Measurements from ENCODE around the gene EPHB1.

Gene EPHB1

GRCh38 chr3:134833453-134834163 lies 38.5 kb downstream of the EPHB1 start:
- DNase-seq: no peak
- peak overlapping the region; percentile 4 for H3K27ac Mint-ChIP-seq
- no peaks in the 10 kb centered on the region for H3K36me3 Mint-ChIP-seq
- peaks cover 9 to 36% of the 10 kb centered on the region in 2 donors for H3K27me3 Mint-ChIP-seq
- peaks cover 2 to 8% of the 10 kb centered on the region in 2 donors for H3K4me1 Mint-ChIP-seq
- H3K9me3 Mint-ChIP-seq: peaks cover 0 to 4% of the 10 kb centered on the region in 2 donors
- peak in 1 of 2 donors; percentile 41 for ATAC-seq (replicated peaks)
- H3K4me3 Mint-ChIP-seq: no peak overlapping the region

DNA sequence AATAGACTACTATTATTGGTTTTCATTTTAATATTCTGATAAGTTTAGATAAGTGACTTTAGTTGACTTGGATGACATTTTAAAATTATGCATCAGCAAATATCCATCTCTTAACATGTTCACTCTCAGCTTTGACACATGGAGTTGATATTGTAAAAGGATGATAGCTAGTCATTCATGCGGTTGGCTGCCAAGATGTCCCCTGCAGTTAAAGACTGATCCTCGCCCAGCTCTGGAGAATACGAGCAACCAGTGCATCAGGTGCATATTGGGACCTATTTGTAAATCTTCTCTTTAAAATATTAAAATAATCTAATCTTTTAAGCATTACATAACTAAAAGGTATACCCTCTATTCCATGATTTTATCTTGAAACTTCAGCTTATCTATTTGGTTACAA lies 41.9 kb downstream of the EPHB1 start:
- peaks cover 4 to 8% of the 10 kb centered on the region in 2 donors for H3K9me3 Mint-ChIP-seq
- no peak overlapping the region for H3K4me3 Mint-ChIP-seq
- H3K4me1 Mint-ChIP-seq: peaks cover 5 to 14% of the 10 kb centered on the region in 2 donors
- ATAC-seq (replicated peaks) (no peak), DNase-seq (no peak)
- H3K27ac Mint-ChIP-seq: no peak overlapping the region
- H3K36me3 Mint-ChIP-seq: peaks cover 0 to 4% of the 10 kb centered on the region in 2 donors
- H3K27me3 Mint-ChIP-seq: peaks cover 5 to 28% of the 10 kb centered on the region in 2 donors

DNA sequence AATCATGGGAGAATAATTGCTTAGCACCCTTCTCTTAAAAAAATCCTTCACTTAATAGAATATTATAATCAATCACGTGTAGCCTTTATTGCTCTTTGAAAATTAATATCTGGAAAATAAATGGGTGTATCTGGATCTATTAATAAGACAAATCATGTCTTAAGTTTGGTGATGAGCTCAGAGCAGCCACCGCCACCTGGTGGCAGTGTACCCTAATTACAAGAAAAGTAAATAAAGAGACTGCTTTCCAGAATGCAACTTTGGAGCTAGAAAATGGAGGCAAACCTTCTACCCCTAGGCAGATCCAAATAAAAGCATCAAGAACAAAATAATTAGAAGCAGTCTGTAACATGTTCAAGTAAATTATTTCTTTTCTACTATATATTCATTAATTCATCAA lies 43.5 kb downstream of the EPHB1 start:
- Mint-ChIP-seq H3K9me3 (peaks cover 12 to 13% of the 10 kb centered on the region in 2 donors), H3K27ac (no peak overlapping the region), H3K4me1 (peaks cover 3 to 9% of the 10 kb centered on the region in 2 donors), H3K27me3 (peaks cover 0 to 20% of the 10 kb centered on the region in 2 donors), H3K36me3 (peaks cover 0 to 8% of the 10 kb centered on the region in 2 donors), H3K4me3 (no peak overlapping the region)
- DNase-seq: no peak
- no peak for ATAC-seq (replicated peaks)

- H3K4me1 Mint-ChIP-seq: peaks cover 3 to 6% of the 10 kb centered on the region in 2 donors
- DNase-seq (no peak), ATAC-seq (replicated peaks) (no peak)
Observed at GRCh38 chr3:134839422-134839821, 44.4 kb downstream of the EPHB1 start.

GRCh38 chr3:134839990-134840389 lies 44.9 kb downstream of the EPHB1 start:
- peaks cover 12 to 25% of the 10 kb centered on the region in 2 donors for H3K9me3 Mint-ChIP-seq
- peaks cover 11 to 17% of the 10 kb centered on the region in 2 donors for H3K27me3 Mint-ChIP-seq
- peak; percentile 89 to 93 for ATAC-seq (replicated peaks)
- peaks cover 6 to 11% of the 10 kb centered on the region in 2 donors for H3K4me1 Mint-ChIP-seq
- DNase-seq: peak; percentile 6
- peaks cover 2 to 15% of the 10 kb centered on the region in 2 donors for H3K36me3 Mint-ChIP-seq
- H3K4me3 Mint-ChIP-seq: no peak overlapping the region
- H3K27ac Mint-ChIP-seq: no peak overlapping the region

More at GRCh38 chr3:134839422-134839821, 44.4 kb downstream of the EPHB1 start:
- peaks cover 12 to 21% of the 10 kb centered on the region in 2 donors for H3K9me3 Mint-ChIP-seq
- H3K4me3 Mint-ChIP-seq: no peak overlapping the region
- H3K27ac Mint-ChIP-seq: no peak overlapping the region
- peaks cover under 1 to 15% of the 10 kb centered on the region in 2 donors for H3K36me3 Mint-ChIP-seq
- peaks cover 6 to 16% of the 10 kb centered on the region in 2 donors for H3K27me3 Mint-ChIP-seq

- Mint-ChIP-seq H3K27me3 (peaks cover 11 to 16% of the 10 kb centered on the region in 2 donors), H3K27ac (no peak overlapping the region), H3K36me3 (peaks cover 2 to 15% of the 10 kb centered on the region in 2 donors), H3K4me3 (no peak overlapping the region), H3K4me1 (peaks cover 6 to 11% of the 10 kb centered on the region in 2 donors), H3K9me3 (peaks cover 12 to 25% of the 10 kb centered on the region in 2 donors)
- ATAC-seq (replicated peaks) (no peak), DNase-seq (no peak)
Observed at GRCh38 chr3:134840459-134840858, 45.4 kb downstream of the EPHB1 start.

DNA sequence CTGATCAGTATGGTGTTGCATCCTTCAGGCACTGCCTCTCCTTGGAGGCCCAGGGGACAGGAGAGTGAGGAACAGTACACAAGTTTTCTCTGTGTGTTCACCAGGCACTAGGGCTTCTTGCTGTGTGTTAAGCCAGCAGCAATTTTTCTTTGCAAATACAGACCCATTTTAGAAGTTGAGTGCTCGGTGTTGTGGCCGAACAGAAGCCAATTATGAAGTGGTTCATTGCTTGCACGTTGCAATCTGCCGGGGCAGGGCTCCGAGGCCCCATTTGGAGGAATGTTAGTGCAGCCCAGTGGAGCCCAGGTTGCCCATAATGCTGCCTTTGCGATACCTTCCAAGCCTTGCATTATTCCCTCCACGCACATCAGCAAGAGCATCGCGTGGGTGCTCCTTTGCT lies 51.0 kb downstream of the EPHB1 start:
- Mint-ChIP-seq H3K9me3 (peaks cover 9 to 17% of the 10 kb centered on the region in 2 donors), H3K27me3 (peaks cover 20 to 33% of the 10 kb centered on the region in 2 donors), H3K27ac (no peak overlapping the region), H3K4me3 (no peak overlapping the region), H3K36me3 (peaks cover 2 to 11% of the 10 kb centered on the region in 2 donors), H3K4me1 (peaks cover 6 to 16% of the 10 kb centered on the region in 2 donors)
- DNase-seq: no peak
- no peak for ATAC-seq (replicated peaks)

GRCh38 chr3:134846911-134847317 lies 51.9 kb downstream of the EPHB1 start:
- Mint-ChIP-seq H3K9me3 (peaks cover 9 to 17% of the 10 kb centered on the region in 2 donors), H3K27me3 (peaks cover 20 to 33% of the 10 kb centered on the region in 2 donors), H3K36me3 (peaks cover 2 to 11% of the 10 kb centered on the region in 2 donors), H3K27ac (no peak overlapping the region), H3K4me1 (peaks cover 6 to 16% of the 10 kb centered on the region in 2 donors), H3K4me3 (no peak overlapping the region)
- no peak for DNase-seq
- ATAC-seq (replicated peaks): no peak

GRCh38 chr3:134847349-134847748 lies 52.3 kb downstream of the EPHB1 start:
- H3K36me3 Mint-ChIP-seq: peaks cover 2 to 11% of the 10 kb centered on the region in 2 donors
- H3K4me1 Mint-ChIP-seq: peaks cover 9 to 19% of the 10 kb centered on the region in 2 donors
- ATAC-seq (replicated peaks) (no peak), DNase-seq (no peak)
- no peak overlapping the region for H3K4me3 Mint-ChIP-seq
- H3K27me3 Mint-ChIP-seq: peaks cover 20 to 33% of the 10 kb centered on the region in 2 donors
- peaks cover 7 to 17% of the 10 kb centered on the region in 2 donors for H3K9me3 Mint-ChIP-seq
- H3K27ac Mint-ChIP-seq: no peak overlapping the region

GRCh38 chr3:134849561-134849960 lies 54.5 kb downstream of the EPHB1 start:
- H3K27me3 Mint-ChIP-seq: peaks cover 13 to 27% of the 10 kb centered on the region in 2 donors
- no peak overlapping the region for H3K4me3 Mint-ChIP-seq
- H3K4me1 Mint-ChIP-seq: peaks cover 25 to 33% of the 10 kb centered on the region in 2 donors
- DNase-seq: no peak
- H3K27ac Mint-ChIP-seq: no peak overlapping the region
- H3K36me3 Mint-ChIP-seq: peaks cover 0 to under 1% of the 10 kb centered on the region in 2 donors
- peaks cover 0 to 3% of the 10 kb centered on the region in 2 donors for H3K9me3 Mint-ChIP-seq
- no peak for ATAC-seq (replicated peaks)

DNA sequence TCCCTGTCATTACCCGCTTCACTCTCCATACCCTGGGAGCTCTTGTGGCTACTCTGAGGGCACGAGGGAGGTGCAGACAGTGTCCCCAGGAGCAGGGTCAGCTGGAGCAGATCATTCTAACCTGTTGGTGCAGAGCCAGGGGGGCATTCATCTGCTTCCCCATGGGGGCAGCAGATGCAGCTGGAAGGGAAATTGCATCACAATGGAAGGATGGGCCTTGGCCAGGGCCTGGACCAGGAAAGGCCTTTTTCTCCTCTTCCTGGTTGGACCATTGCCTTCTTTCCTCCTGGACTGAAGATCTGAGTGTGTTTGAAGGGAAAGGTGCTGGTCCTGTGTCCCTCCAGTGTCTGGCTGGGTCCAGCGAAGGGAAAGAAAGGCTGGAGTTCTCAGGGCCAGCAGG lies 55.7 kb downstream of the EPHB1 start:
- Mint-ChIP-seq H3K9me3 (no peaks in the 10 kb centered on the region), H3K36me3 (no peaks in the 10 kb centered on the region), H3K4me3 (no peak overlapping the region), H3K4me1 (peaks cover 22 to 29% of the 10 kb centered on the region in 2 donors), H3K27ac (no peak overlapping the region), H3K27me3 (peaks cover 9 to 19% of the 10 kb centered on the region in 2 donors)
- ATAC-seq (replicated peaks): no peak
- DNase-seq: no peak

- Mint-ChIP-seq H3K4me3 (no peak overlapping the region), H3K9me3 (no peaks in the 10 kb centered on the region), H3K36me3 (no peaks in the 10 kb centered on the region), H3K4me1 (peaks cover 22 to 29% of the 10 kb centered on the region in 2 donors), H3K27ac (no peak overlapping the region), H3K27me3 (peaks cover under 1 to 5% of the 10 kb centered on the region in 2 donors)
- DNase-seq: no peak
- no peak for ATAC-seq (replicated peaks)
Observed at GRCh38 chr3:134852132-134852531, 57.1 kb downstream of the EPHB1 start.

GRCh38 chr3:134852893-134853351 lies 57.9 kb downstream of the EPHB1 start:
- H3K36me3 Mint-ChIP-seq: no peaks in the 10 kb centered on the region
- H3K4me3 Mint-ChIP-seq: peak overlapping the region; percentile 0 to 37
- ATAC-seq (replicated peaks) (peak; percentile 96 to 97), DNase-seq (peak; percentile 62)
- peak overlapping the region; percentile 38 for H3K27ac Mint-ChIP-seq
- H3K27me3 Mint-ChIP-seq: no peaks in the 10 kb centered on the region
- peaks cover 22 to 29% of the 10 kb centered on the region in 2 donors for H3K4me1 Mint-ChIP-seq
- H3K9me3 Mint-ChIP-seq: no peaks in the 10 kb centered on the region

DNA sequence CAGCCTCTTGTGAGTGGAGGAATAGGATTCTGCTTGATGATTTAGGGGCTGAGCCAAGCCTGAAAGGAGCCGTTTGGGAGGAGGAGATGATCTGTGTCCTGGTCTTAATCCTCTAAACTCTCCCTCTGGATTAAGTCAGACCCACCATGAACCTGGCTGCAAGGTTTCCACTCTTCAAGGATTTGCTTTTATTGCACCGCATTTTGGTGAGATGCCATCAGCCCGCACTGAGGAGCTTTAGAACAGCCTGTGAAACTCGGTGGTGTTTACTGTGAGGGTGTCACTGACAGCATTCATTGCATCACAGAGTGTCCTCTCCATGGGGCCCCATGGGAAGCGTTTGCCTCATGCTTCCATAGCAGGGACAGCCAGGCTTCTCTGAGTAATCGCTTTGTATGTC lies 59.2 kb downstream of the EPHB1 start:
- Mint-ChIP-seq H3K4me1 (peaks cover 22 to 29% of the 10 kb centered on the region in 2 donors), H3K9me3 (no peaks in the 10 kb centered on the region), H3K27me3 (no peaks in the 10 kb centered on the region), H3K36me3 (no peaks in the 10 kb centered on the region), H3K27ac (no peak overlapping the region), H3K4me3 (no peak overlapping the region)
- DNase-seq (no peak), ATAC-seq (replicated peaks) (no peak)

GRCh38 chr3:134857356-134857755 lies 62.3 kb downstream of the EPHB1 start:
- no peak for DNase-seq
- H3K27me3 Mint-ChIP-seq: peaks cover 9 to 10% of the 10 kb centered on the region in 2 donors
- no peaks in the 10 kb centered on the region for H3K36me3 Mint-ChIP-seq
- H3K27ac Mint-ChIP-seq: no peak overlapping the region
- H3K4me3 Mint-ChIP-seq: no peak overlapping the region
- peaks cover 16 to 21% of the 10 kb centered on the region in 2 donors for H3K4me1 Mint-ChIP-seq
- H3K9me3 Mint-ChIP-seq: no peaks in the 10 kb centered on the region
- no peak for ATAC-seq (replicated peaks)
